HFFc6 (cell line): ENCODE measurements around the gene STK32B. TPM values are rescaled to one million over a fixed set of nuclear protein-coding genes. Genes with fewer than 3 reads are reported as not detected.

Experiments used
- DNase-seq: peaks from one replicate; pipeline ENCODE4 v3.0.0-alpha.2; 2018
- H3K27ac Mint-ChIP-seq: 2 replicates; pipeline ENCODE4 v1.8.0; 2020; ENCODE audit warnings: mild to moderate bottlenecking, mixed read lengths
- H3K27me3 Mint-ChIP-seq: 2 replicates; pipeline ENCODE4 v1.8.0; 2021; ENCODE audit warnings: mild to moderate bottlenecking, moderate library complexity, mixed read lengths; ENCODE audit not compliant: insufficient read depth
- H3K36me3 Mint-ChIP-seq: 2 replicates; pipeline ENCODE4 v1.8.0; 2021; ENCODE audit warnings: low read depth, mixed read lengths
- H3K4me1 Mint-ChIP-seq: 2 replicates; pipeline ENCODE4 v1.8.0; 2020; ENCODE audit warnings: low read depth, mixed read lengths
- H3K4me3 Mint-ChIP-seq: 2 replicates; pipeline ENCODE4 v1.8.0; 2020; ENCODE audit warnings: mild to moderate bottlenecking, moderate library complexity, mixed read lengths
- H3K9me3 Mint-ChIP-seq: 2 replicates; pipeline ENCODE4 v1.8.0; 2020; ENCODE audit warnings: mild to moderate bottlenecking, mixed read lengths
- CTCF ChIP-seq: fragments of 200-600 bp; sonication (generic); IDR thresholded peaks from 2 replicates; pipeline ENCODE4 v1.5.0; 2021; ENCODE audit warnings: antibody characterized with exemption, mild to moderate bottlenecking
- total RNA-seq, 6 experiments: library from RNA; stranded (reverse); fragmentation: NEBNext Ultra II Directional; extraction: Animal tissue kit (Norgen Biotek cat#: 25700); gene quantifications; 2 replicates in 1 of 6; 3 replicates in 5 of 6; pipeline ENCODE4 v1.2.3, GENCODE V29; 2021

Gene STK32B
- total RNA-seq, 6 experiments from 2014 or later, result 0.14 to 0.33 (median 0.18) TPM; not detected in 1

- TF ChIP-seq CTCF, result no peak
- Mint-ChIP-seq H3K27me3 (no peaks in the 10 kb centered on the region), H3K4me3 (no peak overlapping the region), H3K36me3 (no peaks in the 10 kb centered on the region), H3K27ac (no peak overlapping the region), H3K4me1 (no peaks in the 10 kb centered on the region), H3K9me3 (peaks cover 22% of the 10 kb centered on the region)
- no peak for DNase-seq
These were observed 208.8 kb downstream of the STK32B start for GRCh38 chr4:5260121-5260520.

GRCh38 chr4:5261866-5262265, 210.6 kb downstream of the STK32B start:
- Mint-ChIP-seq H3K4me3 (no peak overlapping the region), H3K27ac (no peak overlapping the region), H3K4me1 (no peaks in the 10 kb centered on the region), H3K9me3 (peaks cover 22% of the 10 kb centered on the region), H3K36me3 (no peaks in the 10 kb centered on the region), H3K27me3 (no peaks in the 10 kb centered on the region)
- no peak for TF ChIP-seq CTCF
- no peak for DNase-seq

- H3K36me3 Mint-ChIP-seq, result peaks cover 7% of the 10 kb centered on the region; the same call in 1 of the 2 replicates
- H3K4me1 Mint-ChIP-seq, result no peaks in the 10 kb centered on the region
- no peak overlapping the region for H3K27ac Mint-ChIP-seq
- H3K4me3 Mint-ChIP-seq, result no peak overlapping the region
- TF ChIP-seq CTCF, result no peak
- DNase-seq, result no peak
- H3K9me3 Mint-ChIP-seq, result peaks cover 32% of the 10 kb centered on the region
- H3K27me3 Mint-ChIP-seq, result no peaks in the 10 kb centered on the region; the same call in 1 of the 2 replicates
These were observed 215.7 kb downstream of the STK32B start for GRCh38 chr4:5266991-5267390.

- peaks cover 7% of the 10 kb centered on the region; the same call in 1 of the 2 replicates for H3K36me3 Mint-ChIP-seq
- TF ChIP-seq CTCF, result no peak
- no peaks in the 10 kb centered on the region; the same call in 1 of the 2 replicates for H3K27me3 Mint-ChIP-seq
- H3K4me3 Mint-ChIP-seq, result no peak overlapping the region
- H3K27ac Mint-ChIP-seq, result no peak overlapping the region
- H3K9me3 Mint-ChIP-seq, result peaks cover 32% of the 10 kb centered on the region
- DNase-seq, result no peak
- H3K4me1 Mint-ChIP-seq, result no peaks in the 10 kb centered on the region
These were observed 216.1 kb downstream of the STK32B start for GRCh38 chr4:5267408-5267807.

GRCh38 chr4:5276475-5277075, 225.3 kb downstream of the STK32B start:
- Mint-ChIP-seq H3K4me3 (no peak overlapping the region), H3K4me1 (no peaks in the 10 kb centered on the region), H3K9me3 (peaks cover 64% of the 10 kb centered on the region), H3K36me3 (no peaks in the 10 kb centered on the region), H3K27ac (no peak overlapping the region), H3K27me3 (peaks cover 2% of the 10 kb centered on the region; the same call in 1 of the 2 replicates)
- no peak for TF ChIP-seq CTCF
- DNase-seq, result no peak
